ENCODE data around the gene HFE.
"Not testable (repeated sequence)": the region's sequence is repeated elsewhere in the genome, so short reads cannot be mapped to it uniquely, and the experiment has no call there.

HFE gene

GRCh38 chr6:26087284-26088115 is at the start of gene HFE:
Gene HFE (plus strand): TSS chr6:26087429. CDS start chr6:26087441, 12 bp downstream.
- H3K4me3 ChIP-seq (ENCODE audit: low read length): peak within 1 kb of the TSS; percentile 68
- peaks cover 9% of the 10 kb centered on the region for H3K4me1 ChIP-seq (ENCODE audit: control insufficient read depth, low read depth, low read length)
- peak within 1 kb of the TSS; percentile 40 for H3K9ac ChIP-seq (ENCODE audit: low read length)
- H3K9me3 ChIP-seq (ENCODE audit: control insufficient read depth, low read depth, low read length): no peaks in the 10 kb centered on the region
- H3K36me3 ChIP-seq (ENCODE audit: control insufficient read depth, low read depth, low read length): no peaks in the 10 kb centered on the region
- no peaks in the 10 kb centered on the region for H3K27me3 ChIP-seq (ENCODE audit: control insufficient read depth, insufficient read depth, low read length)
- no peak within 1 kb of the TSS for H3K27ac ChIP-seq (ENCODE audit: low read length)

GRCh38 chr6:26041946-26042345 is 45.3 kb upstream of the HFE start:
- no peak overlapping the region for H3K4me3 ChIP-seq (ENCODE audit: low read length)
- no peaks in the 10 kb centered on the region for H3K36me3 ChIP-seq (ENCODE audit: control insufficient read depth, low read depth, low read length)
- no peaks in the 10 kb centered on the region for H3K9me3 ChIP-seq (ENCODE audit: control insufficient read depth, low read depth, low read length)
- H3K9ac ChIP-seq (ENCODE audit: low read length): no peak overlapping the region
- peaks cover 25% of the 10 kb centered on the region for H3K4me1 ChIP-seq (ENCODE audit: control insufficient read depth, low read depth, low read length)
- no peaks in the 10 kb centered on the region for H3K27me3 ChIP-seq (ENCODE audit: control insufficient read depth, insufficient read depth, low read length)
- no peak overlapping the region for H3K27ac ChIP-seq (ENCODE audit: low read length)

- H3K4me3 ChIP-seq (ENCODE audit: low read length): peak overlapping the region; percentile 87
- no peaks in the 10 kb centered on the region for H3K27me3 ChIP-seq (ENCODE audit: control insufficient read depth, insufficient read depth, low read length)
- H3K9me3 ChIP-seq (ENCODE audit: control insufficient read depth, low read depth, low read length): no peaks in the 10 kb centered on the region
- peak overlapping the region; percentile 100 for H3K27ac ChIP-seq (ENCODE audit: low read length)
- no peaks in the 10 kb centered on the region for H3K36me3 ChIP-seq (ENCODE audit: control insufficient read depth, low read depth, low read length)
- H3K4me1 ChIP-seq (ENCODE audit: control insufficient read depth, low read depth, low read length): peaks cover 31% of the 10 kb centered on the region
- peak overlapping the region; percentile 98 for H3K9ac ChIP-seq (ENCODE audit: low read length)
Observed at GRCh38 chr6:26043384-26044139, 43.7 kb upstream of the HFE start.

- Histone ChIP-seq H3K9ac (ENCODE audit: low read length) (peak overlapping the region; percentile 98), H3K4me1 (ENCODE audit: control insufficient read depth, low read depth, low read length) (peaks cover 35% of the 10 kb centered on the region), H3K27ac (ENCODE audit: low read length) (peak overlapping the region; percentile 100), H3K4me3 (ENCODE audit: low read length) (peak overlapping the region; percentile 87), H3K36me3 (ENCODE audit: control insufficient read depth, low read depth, low read length) (no peaks in the 10 kb centered on the region), H3K27me3 (ENCODE audit: control insufficient read depth, insufficient read depth, low read length) (no peaks in the 10 kb centered on the region), H3K9me3 (ENCODE audit: control insufficient read depth, low read depth, low read length) (no peaks in the 10 kb centered on the region)
Observed at GRCh38 chr6:26044140-26045064, 42.8 kb upstream of the HFE start.

DNA sequence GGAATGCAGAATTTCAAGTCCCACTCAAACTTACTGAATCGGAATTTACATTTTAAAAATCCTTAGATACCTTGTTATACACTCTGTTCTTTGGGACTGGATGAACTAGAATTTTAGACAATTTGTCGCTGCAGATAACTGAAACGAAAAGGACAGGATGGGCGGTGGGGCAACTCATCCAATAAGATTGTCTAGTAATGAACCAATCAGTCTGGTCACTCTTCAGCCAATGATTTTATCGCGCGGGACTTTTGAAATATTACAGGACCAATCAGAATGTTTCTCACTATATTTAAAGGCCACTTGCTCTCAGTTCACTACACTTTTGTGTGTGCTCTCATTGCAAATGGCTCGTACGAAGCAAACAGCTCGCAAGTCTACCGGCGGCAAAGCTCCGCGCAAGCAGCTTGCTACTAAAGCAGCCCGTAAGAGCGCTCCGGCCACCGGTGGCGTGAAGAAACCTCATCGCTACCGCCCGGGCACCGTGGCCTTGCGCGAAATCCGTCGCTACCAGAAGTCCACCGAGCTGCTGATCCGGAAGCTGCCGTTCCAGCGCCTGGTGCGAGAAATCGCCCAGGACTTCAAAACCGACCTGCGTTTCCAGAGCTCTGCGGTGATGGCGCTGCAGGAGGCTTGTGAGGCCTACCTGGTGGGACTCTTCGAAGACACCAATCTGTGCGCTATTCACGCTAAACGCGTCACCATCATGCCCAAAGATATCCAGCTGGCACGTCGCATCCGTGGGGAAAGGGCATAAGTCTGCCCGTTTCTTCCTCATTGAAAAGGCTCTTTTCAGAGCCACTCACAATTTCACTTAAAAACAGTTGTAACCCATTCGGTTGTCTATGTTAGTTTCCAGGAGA is 41.9 kb upstream of the HFE start:
- Histone ChIP-seq H3K4me1 (ENCODE audit: control insufficient read depth, low read depth, low read length) (peaks cover 35% of the 10 kb centered on the region), H3K27me3 (ENCODE audit: control insufficient read depth, insufficient read depth, low read length) (no peaks in the 10 kb centered on the region), H3K4me3 (ENCODE audit: low read length) (peak overlapping the region; percentile 87), H3K9ac (ENCODE audit: low read length) (peak overlapping the region; percentile 98), H3K27ac (ENCODE audit: low read length) (peak overlapping the region; percentile 100), H3K36me3 (ENCODE audit: control insufficient read depth, low read depth, low read length) (no peaks in the 10 kb centered on the region), H3K9me3 (ENCODE audit: control insufficient read depth, low read depth, low read length) (no peaks in the 10 kb centered on the region)

- Histone ChIP-seq H3K4me1 (ENCODE audit: control insufficient read depth, low read depth, low read length) (peaks cover 35% of the 10 kb centered on the region), H3K27ac (ENCODE audit: low read length) (peak overlapping the region; percentile 100), H3K36me3 (ENCODE audit: control insufficient read depth, low read depth, low read length) (no peaks in the 10 kb centered on the region), H3K9ac (ENCODE audit: low read length) (peak overlapping the region; percentile 98), H3K27me3 (ENCODE audit: control insufficient read depth, insufficient read depth, low read length) (no peaks in the 10 kb centered on the region), H3K4me3 (ENCODE audit: low read length) (peak overlapping the region; percentile 87), H3K9me3 (ENCODE audit: control insufficient read depth, low read depth, low read length) (no peaks in the 10 kb centered on the region)
Observed at GRCh38 chr6:26045928-26046368, 41.3 kb upstream of the HFE start.

- not testable (repeated sequence) for H3K36me3 ChIP-seq (ENCODE audit: control insufficient read depth, low read depth, low read length); H3K4me3 ChIP-seq (ENCODE audit: low read length); H3K9me3 ChIP-seq (ENCODE audit: control insufficient read depth, low read depth, low read length); H3K27me3 ChIP-seq (ENCODE audit: control insufficient read depth, insufficient read depth, low read length)
- Histone ChIP-seq H3K27ac (ENCODE audit: low read length) (peak overlapping the region; percentile 35), H3K9ac (ENCODE audit: low read length) (peak overlapping the region; percentile 27), H3K4me1 (ENCODE audit: control insufficient read depth, low read depth, low read length) (peaks cover 38% of the 10 kb centered on the region)
Observed at GRCh38 chr6:26047329-26047728, 39.9 kb upstream of the HFE start.

GRCh38 chr6:26048590-26048989 is 38.6 kb upstream of the HFE start:
- H3K4me1 ChIP-seq (ENCODE audit: control insufficient read depth, low read depth, low read length): peaks cover 38% of the 10 kb centered on the region
- no peaks in the 10 kb centered on the region for H3K27me3 ChIP-seq (ENCODE audit: control insufficient read depth, insufficient read depth, low read length)
- no peak overlapping the region for H3K4me3 ChIP-seq (ENCODE audit: low read length)
- H3K27ac ChIP-seq (ENCODE audit: low read length): no peak overlapping the region
- no peak overlapping the region for H3K9ac ChIP-seq (ENCODE audit: low read length)
- no peaks in the 10 kb centered on the region for H3K9me3 ChIP-seq (ENCODE audit: control insufficient read depth, low read depth, low read length)
- no peaks in the 10 kb centered on the region for H3K36me3 ChIP-seq (ENCODE audit: control insufficient read depth, low read depth, low read length)

DNA sequence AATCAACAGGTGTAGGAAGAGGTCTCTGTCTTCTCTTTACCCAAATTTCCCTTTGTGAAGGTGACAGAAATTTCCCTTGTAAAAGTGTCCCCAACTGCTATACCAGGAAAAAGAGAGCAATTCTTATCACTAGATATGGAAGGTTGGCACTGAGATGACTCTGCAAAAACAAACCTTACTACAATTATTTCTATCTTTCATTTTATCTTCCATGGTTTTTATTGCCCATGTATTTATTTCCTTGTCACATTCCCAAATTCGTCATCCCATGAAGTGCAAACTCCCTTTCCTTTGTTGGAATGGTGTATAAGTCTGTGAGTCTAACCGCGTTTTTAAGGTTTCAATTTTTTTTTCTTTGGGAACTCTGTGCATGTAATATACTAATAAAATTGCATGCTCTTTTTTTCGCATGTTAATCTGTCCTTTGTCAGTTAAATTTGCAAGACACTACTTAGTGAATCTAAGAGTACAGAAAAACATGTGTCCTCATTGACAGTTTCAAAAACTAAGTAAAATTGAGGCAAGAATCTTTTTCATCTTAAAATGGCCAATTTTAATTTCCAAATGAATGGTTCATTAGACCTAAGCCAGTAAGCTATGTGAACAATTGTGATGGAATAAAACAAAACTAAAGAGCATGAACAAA is 35.4 kb upstream of the HFE start:
- no peaks in the 10 kb centered on the region for H3K9me3 ChIP-seq (ENCODE audit: control insufficient read depth, low read depth, low read length)
- H3K9ac ChIP-seq (ENCODE audit: low read length): no peak overlapping the region
- peak overlapping the region; percentile 7 for H3K27ac ChIP-seq (ENCODE audit: low read length)
- no peaks in the 10 kb centered on the region for H3K27me3 ChIP-seq (ENCODE audit: control insufficient read depth, insufficient read depth, low read length)
- H3K4me1 ChIP-seq (ENCODE audit: control insufficient read depth, low read depth, low read length): peaks cover 23% of the 10 kb centered on the region
- H3K36me3 ChIP-seq (ENCODE audit: control insufficient read depth, low read depth, low read length): no peaks in the 10 kb centered on the region
- H3K4me3 ChIP-seq (ENCODE audit: low read length): no peak overlapping the region

- H3K4me1 ChIP-seq (ENCODE audit: control insufficient read depth, low read depth, low read length): peaks cover 25% of the 10 kb centered on the region
- H3K9me3 ChIP-seq (ENCODE audit: control insufficient read depth, low read depth, low read length); H3K27me3 ChIP-seq (ENCODE audit: control insufficient read depth, insufficient read depth, low read length); H3K36me3 ChIP-seq (ENCODE audit: control insufficient read depth, low read depth, low read length); H3K4me3 ChIP-seq (ENCODE audit: low read length); H3K9ac ChIP-seq (ENCODE audit: low read length); H3K27ac ChIP-seq (ENCODE audit: low read length): not testable (repeated sequence)
Observed at GRCh38 chr6:26052762-26053250, 34.4 kb upstream of the HFE start.

Measured in iPS-18a (cell line).